Loucy (cell line): Measurements from ENCODE around the gene ADGRL1.

Experiments used
- H2AFZ ChIP-seq: fragments of 200-600 bp; sonication (generic); 2 replicates; pipeline ENCODE4 v1.6.0; 2016; ENCODE audit warnings: antibody characterized with exemption, mild to moderate bottlenecking, low read length, moderate library complexity
- H3F3A ChIP-seq: fragments of 200-600 bp; 2 replicates; pipeline ENCODE4 v1.6.0; 2016; ENCODE audit warnings: antibody characterized with exemption, low read depth, mild to moderate bottlenecking
- H3K27me3 ChIP-seq: fragments of 200-600 bp; sonication (generic); 2 replicates; pipeline ENCODE4 v1.6.1; 2014; ENCODE audit warnings: low read length, mild to moderate bottlenecking; ENCODE audit not compliant: insufficient read depth, poor library complexity, severe bottlenecking
- H3K36me3 ChIP-seq: fragments of 200-600 bp; sonication (generic); 2 replicates; pipeline ENCODE4 v1.6.1; 2016; ENCODE audit warnings: low read length; ENCODE audit not compliant: insufficient read depth
- H3K4me1 ChIP-seq: fragments of 200-600 bp; sonication (generic); 2 replicates; pipeline ENCODE4 v1.5.1; 2014; ENCODE audit warnings: low read length, mild to moderate bottlenecking; ENCODE audit not compliant: insufficient read depth, poor library complexity, severe bottlenecking
- H3K4me2 ChIP-seq: fragments of 200-600 bp; sonication (generic); 2 replicates; pipeline ENCODE4 v1.6.0; 2014; ENCODE audit warnings: antibody characterized with exemption, low read length, low read depth, mild to moderate bottlenecking; ENCODE audit not compliant: poor library complexity, severe bottlenecking
- H3K4me3 ChIP-seq: fragments of 200-600 bp; sonication (generic); 2 replicates; pipeline ENCODE4 v1.5.1; 2014; ENCODE audit warnings: low read length, mild to moderate bottlenecking, mixed read lengths; ENCODE audit not compliant: poor library complexity, severe bottlenecking
- H3K79me2 ChIP-seq: fragments of 200-600 bp; sonication (generic); 2 replicates; pipeline ENCODE4 v1.6.1; 2014; ENCODE audit warnings: low read length; ENCODE audit not compliant: insufficient read depth
- H3K9ac ChIP-seq: fragments of 200-600 bp; sonication (generic); 2 replicates; pipeline ENCODE4 v1.6.0; 2014; ENCODE audit warnings: mild to moderate bottlenecking, low read depth, low read length, moderate library complexity; ENCODE audit not compliant: poor library complexity, severe bottlenecking
- H3K9me2 ChIP-seq: fragments of 200-600 bp; sonication (generic); replicated peaks from 2 replicates; pipeline ENCODE4 v1.6.1; 2016; ENCODE audit warnings: low read depth, low read length, mixed read lengths
- H3K9me3 ChIP-seq: fragments of 200-600 bp; sonication (generic); 2 replicates; pipeline ENCODE4 v1.6.1; 2014; ENCODE audit warnings: mild to moderate bottlenecking, antibody characterized with exemption, low read length, low read depth; ENCODE audit not compliant: insufficient read depth
- H4K20me1 ChIP-seq: fragments of 200-600 bp; sonication (generic); 2 replicates; pipeline ENCODE4 v1.6.0; 2014; ENCODE audit warnings: antibody characterized with exemption, low read length, mild to moderate bottlenecking; ENCODE audit not compliant: insufficient read depth, poor library complexity, severe bottlenecking
- CTCF ChIP-seq: fragments of 200-600 bp; sonication (generic); conservative IDR thresholded peaks from 2 replicates; pipeline ENCODE4 v1.5.1; 2014; ENCODE audit warnings: mild to moderate bottlenecking, antibody characterized with exemption, low read length
- EZH2phosphoT487 ChIP-seq: fragments of 200-600 bp; IDR thresholded peaks from 2 replicates; pipeline ENCODE4 v1.6.1; 2018; ENCODE audit warnings: antibody characterized with exemption, mild to moderate bottlenecking, moderate library complexity, borderline replicate concordance

ADGRL1 gene

GRCh38 chr19:14168993-14169392, 37.0 kb downstream of the ADGRL1 start:
- no peak overlapping the region for H3K4me2 ChIP-seq
- no peaks in the 10 kb centered on the region for H3K4me1 ChIP-seq
- H2AFZ ChIP-seq, result no peak overlapping the region
- TF ChIP-seq CTCF (no peak), EZH2phosphoT487 (no peak)
- H3K9me2 ChIP-seq, result no peaks in the 10 kb centered on the region
- no peaks in the 10 kb centered on the region for H3K9me3 ChIP-seq
- no peak overlapping the region for H3K4me3 ChIP-seq
- H3K36me3 ChIP-seq, result peaks cover 51% of the 10 kb centered on the region; the same call in 1 of the 2 replicates
- no peaks in the 10 kb centered on the region for H3F3A ChIP-seq
- H4K20me1 ChIP-seq, result no peaks in the 10 kb centered on the region
- no peaks in the 10 kb centered on the region for H3K27me3 ChIP-seq
- no peak overlapping the region for H3K9ac ChIP-seq
- no peaks in the 10 kb centered on the region for H3K79me2 ChIP-seq

- TF ChIP-seq CTCF (no peak), EZH2phosphoT487 (no peak)
- Histone ChIP-seq H3F3A (no peaks in the 10 kb centered on the region), H3K4me3 (no peak overlapping the region), H3K79me2 (no peaks in the 10 kb centered on the region), H3K27me3 (no peaks in the 10 kb centered on the region), H3K36me3 (peaks cover 45% of the 10 kb centered on the region; the same call in 1 of the 2 replicates), H3K9me3 (no peaks in the 10 kb centered on the region), H3K4me2 (no peak overlapping the region), H2AFZ (no peak overlapping the region), H4K20me1 (no peaks in the 10 kb centered on the region), H3K9me2 (no peaks in the 10 kb centered on the region), H3K9ac (no peak overlapping the region), H3K4me1 (no peaks in the 10 kb centered on the region)
Measured at GRCh38 chr19:14168259-14168972, 37.6 kb downstream of the ADGRL1 start.

- peaks cover 44% of the 10 kb centered on the region; the same call in 1 of the 2 replicates for H3K36me3 ChIP-seq
- no peaks in the 10 kb centered on the region for H3K27me3 ChIP-seq
- no peaks in the 10 kb centered on the region for H4K20me1 ChIP-seq
- H3K4me1 ChIP-seq, result no peaks in the 10 kb centered on the region
- H3K79me2 ChIP-seq, result no peaks in the 10 kb centered on the region
- H3F3A ChIP-seq, result no peaks in the 10 kb centered on the region
- TF ChIP-seq CTCF (no peak), EZH2phosphoT487 (no peak)
- H3K9ac ChIP-seq, result no peak overlapping the region
- H3K4me3 ChIP-seq, result no peak overlapping the region
- no peak overlapping the region for H3K4me2 ChIP-seq
- H2AFZ ChIP-seq, result no peak overlapping the region
- no peaks in the 10 kb centered on the region for H3K9me3 ChIP-seq
- no peaks in the 10 kb centered on the region for H3K9me2 ChIP-seq
Measured at GRCh38 chr19:14167576-14168138, 38.3 kb downstream of the ADGRL1 start.
